H9 (cell line): Measurements from ENCODE around the gene ZNF208. TPM values are rescaled to one million over a fixed set of nuclear protein-coding genes. Genes with fewer than 3 reads are reported as not detected.
"Not testable (repeated sequence)": the region's sequence is repeated elsewhere in the genome, so short reads cannot be mapped to it uniquely, and the experiment has no call there.

ENCODE experiments used
- DNase-seq: peaks from one replicate; pipeline ENCODE4 v3.0.0-alpha.2; 2017
- H2AFZ ChIP-seq: one replicate; pipeline ENCODE4 v1.6.1; 2013; ENCODE audit warnings: mild to moderate bottlenecking, low read length, control low read depth, moderate library complexity
- H2AK5ac ChIP-seq: 2 replicates; pipeline ENCODE4 v1.6.1; 2013; ENCODE audit warnings: low read length, control low read depth, mixed read lengths; ENCODE audit not compliant: insufficient read length
- H2BK120ac ChIP-seq: one replicate; pipeline ENCODE4 v1.6.1; 2013; ENCODE audit warnings: low read depth, mild to moderate bottlenecking, low read length, control low read depth, inconsistent platforms; ENCODE audit not compliant: poor library complexity, severe bottlenecking
- H2BK12ac ChIP-seq: 2 replicates; pipeline ENCODE4 v1.6.1; 2013; ENCODE audit warnings: low read length, control low read depth, mixed read lengths, low read depth; ENCODE audit not compliant: insufficient read length
- H2BK15ac ChIP-seq: 2 replicates; pipeline ENCODE4 v1.6.1; 2013; ENCODE audit warnings: low read depth, low read length, control low read depth
- H2BK20ac ChIP-seq: one replicate; pipeline ENCODE4 v1.6.1; 2013; ENCODE audit warnings: low read depth, mild to moderate bottlenecking, low read length, control low read depth, inconsistent platforms; ENCODE audit not compliant: poor library complexity, severe bottlenecking
- H2BK5ac ChIP-seq: 2 replicates; pipeline ENCODE4 v1.6.1; 2013; ENCODE audit warnings: low read length, control low read depth, mixed read lengths; ENCODE audit not compliant: insufficient read length
- H3K14ac ChIP-seq: 2 replicates; pipeline ENCODE4 v1.6.1; 2013; ENCODE audit warnings: low read length, control low read depth; ENCODE audit not compliant: insufficient read depth
- H3K18ac ChIP-seq: 2 replicates; pipeline ENCODE4 v1.6.1; 2013; ENCODE audit warnings: low read depth, mild to moderate bottlenecking, mixed read lengths, low read length, control low read depth; ENCODE audit not compliant: insufficient read length
- H3K23ac ChIP-seq: 2 replicates; pipeline ENCODE4 v1.6.1; 2013; ENCODE audit warnings: low read length, control low read depth, mixed read lengths, low read depth; ENCODE audit not compliant: insufficient read length
- H3K23me2 ChIP-seq: 2 replicates; pipeline ENCODE4 v1.6.1; 2013; ENCODE audit warnings: low read depth, mild to moderate bottlenecking, mixed read lengths, low read length, control low read depth; ENCODE audit not compliant: insufficient read length, poor library complexity, severe bottlenecking
- H3K27ac ChIP-seq: 2 replicates; pipeline ENCODE4 v1.5.1; 2013; ENCODE audit warnings: low read length, control low read depth, mixed read lengths, low read depth; ENCODE audit not compliant: insufficient read length
- H3K27me3 ChIP-seq: 2 replicates; pipeline ENCODE4 v1.6.1; 2013; ENCODE audit warnings: low read length, control low read depth, inconsistent platforms; ENCODE audit not compliant: insufficient read depth
- H3K4ac ChIP-seq: 2 replicates; pipeline ENCODE4 v1.6.1; 2013; ENCODE audit warnings: low read depth, mild to moderate bottlenecking, control low read depth, inconsistent platforms, low read length, moderate library complexity
- H3K4me1 ChIP-seq: 2 replicates; pipeline ENCODE4 v1.6.1; 2013; ENCODE audit warnings: low read length, control low read depth, inconsistent platforms; ENCODE audit not compliant: insufficient read depth
- H3K4me2 ChIP-seq: 2 replicates; pipeline ENCODE4 v1.6.1; 2013; ENCODE audit warnings: low read length, control low read depth, mixed read lengths; ENCODE audit not compliant: insufficient read length, insufficient read depth
- H3K56ac ChIP-seq: 2 replicates; pipeline ENCODE4 v1.6.1; 2013; ENCODE audit warnings: low read depth, mild to moderate bottlenecking, mixed read lengths, low read length, control low read depth; ENCODE audit not compliant: insufficient read length
- H3K79me1 ChIP-seq: 2 replicates; pipeline ENCODE4 v1.6.1; 2013; ENCODE audit warnings: low read depth, mild to moderate bottlenecking, moderate library complexity, low read length, control low read depth, inconsistent platforms; ENCODE audit not compliant: insufficient read depth, poor library complexity, severe bottlenecking
- H3K79me2 ChIP-seq: 2 replicates; pipeline ENCODE4 v1.6.1; 2013; ENCODE audit warnings: low read length, control low read depth, inconsistent platforms; ENCODE audit not compliant: insufficient read depth
- H3K9ac ChIP-seq: 2 replicates; pipeline ENCODE4 v1.6.1; 2013; ENCODE audit warnings: low read length, control low read depth, mixed read lengths; ENCODE audit not compliant: insufficient read length; ENCODE audit errors: extremely low read depth
- H3K9me3 ChIP-seq: one replicate; pipeline ENCODE4 v1.6.1; 2013; ENCODE audit warnings: low read depth, low read length, inconsistent platforms; ENCODE audit not compliant: control insufficient read depth
- H3T11ph ChIP-seq: one replicate; pipeline ENCODE4 v1.6.1; 2013; ENCODE audit warnings: mild to moderate bottlenecking, low read length, control low read depth, inconsistent platforms
- H4K20me1 ChIP-seq: one replicate; pipeline ENCODE4 v1.6.1; 2013; ENCODE audit not compliant: control insufficient read depth, insufficient read length, insufficient read depth
- H4K5ac ChIP-seq: 2 replicates; pipeline ENCODE4 v1.6.1; 2013; ENCODE audit warnings: low read depth, mild to moderate bottlenecking, mixed read lengths, low read length, control low read depth; ENCODE audit not compliant: insufficient read length
- H4K8ac ChIP-seq: replicated peaks from 2 replicates; pipeline ENCODE4 v1.6.1; 2013; ENCODE audit warnings: low read length, control low read depth, mixed read lengths, low read depth; ENCODE audit not compliant: insufficient read length
- H4K91ac ChIP-seq: 2 replicates; pipeline ENCODE4 v1.6.1; 2013; ENCODE audit warnings: low read depth, mild to moderate bottlenecking, moderate library complexity, mixed read lengths, low read length, control low read depth; ENCODE audit not compliant: insufficient read length
- H3K27ac Mint-ChIP-seq, 3 experiments: 2 replicates in 2 of 3; 3 replicates in 1 of 3; pipeline ENCODE4 v1.8.0; 2020 to 2021; ENCODE audit warnings: mixed read lengths in 3 of 3, mild to moderate bottlenecking in 1 of 3, moderate library complexity in 1 of 3
- H3K27me3 Mint-ChIP-seq: 2 replicates; pipeline ENCODE4 v1.8.0; 2021; ENCODE audit warnings: low read depth, mild to moderate bottlenecking, moderate library complexity, mixed read lengths
- H3K36me3 Mint-ChIP-seq, 3 experiments: 2 replicates in 2 of 3; 3 replicates in 1 of 3; pipeline ENCODE4 v1.8.0; 2020 to 2021; ENCODE audit warnings: low read depth in 3 of 3, mixed read lengths in 3 of 3; ENCODE audit not compliant: insufficient read depth in 1 of 3
- H3K4me1 Mint-ChIP-seq, 2 experiments: 2 replicates each; pipeline ENCODE4 v1.8.0; 2020; ENCODE audit warnings: mixed read lengths in 2 of 2
- H3K4me3 Mint-ChIP-seq, 2 experiments: 2 replicates in 1 of 2; 3 replicates in 1 of 2; pipeline ENCODE4 v1.8.0; 2020 to 2021; ENCODE audit warnings: mild to moderate bottlenecking in 2 of 2, mixed read lengths in 2 of 2, moderate library complexity in 1 of 2
- H3K9me3 Mint-ChIP-seq, 2 experiments: 2 replicates in 1 of 2; 3 replicates in 1 of 2; pipeline ENCODE4 v1.8.0; 2020; ENCODE audit warnings: mild to moderate bottlenecking in 2 of 2, mixed read lengths in 2 of 2, moderate library complexity in 1 of 2
- WGBS: extraction: QIAGEN DNeasy Blood & Tissue Kit; methylation state at CpG from one replicate; pipeline ENCODE4 v1.1.7; 2013; ENCODE audit warnings: missing lambda C conversion rate, low lambda C conversion rate, mixed read lengths; ENCODE audit not compliant: insufficient read length; ENCODE audit errors: extremely low coverage; 5-methylcytosine and 5-hydroxymethylcytosine counted together
- total RNA-seq: library from RNA; stranded (reverse); gene quantifications from 2 replicates; pipeline ENCODE4 v1.2.1, GENCODE V29; 2021

ZNF208 gene
- total RNA-seq, 1 experiment from 2014 or later = not detected

DNA sequence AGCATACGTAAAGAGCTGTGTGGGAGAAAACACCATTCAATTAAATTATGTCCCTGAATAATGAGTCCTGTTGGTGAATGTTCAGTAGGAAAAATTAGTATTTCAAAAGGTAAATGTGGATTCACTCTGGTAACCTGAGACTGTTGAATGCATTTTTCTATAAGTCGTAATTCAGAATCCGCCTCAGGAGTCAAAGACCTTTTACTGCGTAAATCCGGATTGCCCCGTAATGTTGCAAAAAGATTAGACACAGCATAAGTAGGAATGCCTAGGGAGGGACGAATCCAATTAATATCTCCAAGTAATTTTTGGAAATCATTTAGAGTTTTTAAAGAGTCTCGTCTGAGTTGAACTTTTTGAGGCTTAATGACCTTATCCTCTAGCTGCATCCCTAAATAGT lies 126.0 kb downstream of the ZNF208 start:
- not testable (repeated sequence) for H2BK120ac ChIP-seq, H3K23ac ChIP-seq, H3K27ac ChIP-seq, H2BK15ac ChIP-seq, H3K79me2 ChIP-seq, H3K9ac ChIP-seq, H3K14ac ChIP-seq, H3K27me3 ChIP-seq, H2BK5ac ChIP-seq, H3K4me1 Mint-ChIP-seq, H3K27me3 Mint-ChIP-seq, H3K27ac Mint-ChIP-seq, H3K4ac ChIP-seq, H3K4me2 ChIP-seq, H3K18ac ChIP-seq, H3K56ac ChIP-seq, H2AK5ac ChIP-seq, H3T11ph ChIP-seq, H2BK12ac ChIP-seq, H3K23me2 ChIP-seq, H4K8ac ChIP-seq, H3K79me1 ChIP-seq, H2AFZ ChIP-seq, H2BK20ac ChIP-seq, H3K4me3 Mint-ChIP-seq, H4K5ac ChIP-seq, DNase-seq, H4K91ac ChIP-seq, H4K20me1 ChIP-seq, H3K4me1 ChIP-seq
- Mint-ChIP-seq H3K9me3 (peaks cover 88 to 92% of the 10 kb centered on the region in 2 experiments), H3K36me3 (peaks cover 7 to 19% (median 18%) of the 10 kb centered on the region in 3 experiments; a peak in 6 of 7 replicates)
- no CpG with 5 or more reads among the region's 8 CpGs for WGBS
- peaks cover 46% of the 10 kb centered on the region for H3K9me3 ChIP-seq
